PFSK-1 (cell line): ENCODE results near the gene SLC44A3.

Experiments
- FOXP2 ChIP-seq: optimal IDR thresholded peaks from 2 replicates; pipeline ENCODE3; 2011; ENCODE audit warnings: borderline replicate concordance, control low read depth, inconsistent platforms; ENCODE audit not compliant: insufficient read depth; ENCODE audit errors: extremely low read length, extremely low read depth
- POLR2AphosphoS5 ChIP-seq: IDR thresholded peaks from 2 replicates; pipeline ENCODE4 v1.6.1; 2012; ENCODE audit warnings: low read depth, mild to moderate bottlenecking, control low read depth, low read length, moderate library complexity
- SIN3A ChIP-seq: IDR thresholded peaks from 2 replicates; pipeline ENCODE4 v1.6.1; 2012; ENCODE audit warnings: mild to moderate bottlenecking, low read length, moderate library complexity, borderline replicate concordance; ENCODE audit not compliant: insufficient read depth
- TAF1 ChIP-seq: IDR thresholded peaks from 2 replicates; pipeline ENCODE4 v1.6.1; 2012; ENCODE audit warnings: low read length, control low read depth, borderline replicate concordance; ENCODE audit not compliant: insufficient read depth
- TF ChIP-seq, protein P1 (sequence below), 2 experiments: IDR thresholded peaks; 2 replicates each; pipeline versions ENCODE4 v1.6.1 to v1.8.0; 2011 to 2012; ENCODE audit warnings: low read depth in 2 of 2, low read length in 2 of 2, control low read depth in 1 of 2, inconsistent platforms in 1 of 2, mild to moderate bottlenecking in 1 of 2, moderate library complexity in 1 of 2; ENCODE audit not compliant: insufficient read depth in 1 of 2

SLC44A3 gene

DNA sequence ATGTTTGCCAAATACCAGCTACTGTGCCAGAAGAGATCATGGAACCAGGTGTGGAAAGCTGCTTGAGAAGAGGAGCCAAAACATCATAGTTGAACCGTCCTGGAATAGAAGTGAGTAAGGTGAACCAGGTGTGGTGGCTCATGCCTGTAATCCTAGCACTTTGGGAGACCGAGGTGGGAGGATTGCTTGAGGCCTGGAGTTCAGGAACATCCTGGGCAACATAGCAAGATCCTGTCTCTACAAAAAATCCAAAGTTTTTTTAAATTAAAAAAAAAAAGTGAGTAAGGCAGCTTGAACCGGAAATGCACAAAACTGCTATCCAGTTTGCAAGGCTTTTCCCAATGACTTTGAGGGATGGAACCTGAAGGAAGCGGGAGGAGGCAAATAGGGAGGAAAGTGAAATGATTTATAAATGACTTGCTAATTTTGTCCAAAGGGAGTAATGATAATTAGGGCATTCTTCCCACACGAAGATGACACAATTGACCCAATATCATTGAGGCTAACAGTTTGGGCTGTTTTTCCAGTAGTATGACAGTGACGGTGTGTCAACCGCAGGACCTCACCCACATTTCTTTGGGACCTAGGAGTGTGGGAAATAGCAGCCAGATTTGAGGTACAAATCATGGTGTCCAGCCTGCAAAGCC lies 108.3 kb downstream of the SLC44A3 start:
- no peak for TF ChIP-seq POLR2AphosphoS5
- no peak for TF ChIP-seq FOXP2
- no peak for TF ChIP-seq SIN3A
- TF ChIP-seq, protein P1, sequence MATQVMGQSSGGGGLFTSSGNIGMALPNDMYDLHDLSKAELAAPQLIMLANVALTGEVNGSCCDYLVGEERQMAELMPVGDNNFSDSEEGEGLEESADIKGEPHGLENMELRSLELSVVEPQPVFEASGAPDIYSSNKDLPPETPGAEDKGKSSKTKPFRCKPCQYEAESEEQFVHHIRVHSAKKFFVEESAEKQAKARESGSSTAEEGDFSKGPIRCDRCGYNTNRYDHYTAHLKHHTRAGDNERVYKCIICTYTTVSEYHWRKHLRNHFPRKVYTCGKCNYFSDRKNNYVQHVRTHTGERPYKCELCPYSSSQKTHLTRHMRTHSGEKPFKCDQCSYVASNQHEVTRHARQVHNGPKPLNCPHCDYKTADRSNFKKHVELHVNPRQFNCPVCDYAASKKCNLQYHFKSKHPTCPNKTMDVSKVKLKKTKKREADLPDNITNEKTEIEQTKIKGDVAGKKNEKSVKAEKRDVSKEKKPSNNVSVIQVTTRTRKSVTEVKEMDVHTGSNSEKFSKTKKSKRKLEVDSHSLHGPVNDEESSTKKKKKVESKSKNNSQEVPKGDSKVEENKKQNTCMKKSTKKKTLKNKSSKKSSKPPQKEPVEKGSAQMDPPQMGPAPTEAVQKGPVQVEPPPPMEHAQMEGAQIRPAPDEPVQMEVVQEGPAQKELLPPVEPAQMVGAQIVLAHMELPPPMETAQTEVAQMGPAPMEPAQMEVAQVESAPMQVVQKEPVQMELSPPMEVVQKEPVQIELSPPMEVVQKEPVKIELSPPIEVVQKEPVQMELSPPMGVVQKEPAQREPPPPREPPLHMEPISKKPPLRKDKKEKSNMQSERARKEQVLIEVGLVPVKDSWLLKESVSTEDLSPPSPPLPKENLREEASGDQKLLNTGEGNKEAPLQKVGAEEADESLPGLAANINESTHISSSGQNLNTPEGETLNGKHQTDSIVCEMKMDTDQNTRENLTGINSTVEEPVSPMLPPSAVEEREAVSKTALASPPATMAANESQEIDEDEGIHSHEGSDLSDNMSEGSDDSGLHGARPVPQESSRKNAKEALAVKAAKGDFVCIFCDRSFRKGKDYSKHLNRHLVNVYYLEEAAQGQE (IDR thresholded peaks at IDR 0.05; ENCODE audit: insufficient read depth in 1 of 2, low read depth in 2 of 2, low read length in 2 of 2), result no peak

DNA sequence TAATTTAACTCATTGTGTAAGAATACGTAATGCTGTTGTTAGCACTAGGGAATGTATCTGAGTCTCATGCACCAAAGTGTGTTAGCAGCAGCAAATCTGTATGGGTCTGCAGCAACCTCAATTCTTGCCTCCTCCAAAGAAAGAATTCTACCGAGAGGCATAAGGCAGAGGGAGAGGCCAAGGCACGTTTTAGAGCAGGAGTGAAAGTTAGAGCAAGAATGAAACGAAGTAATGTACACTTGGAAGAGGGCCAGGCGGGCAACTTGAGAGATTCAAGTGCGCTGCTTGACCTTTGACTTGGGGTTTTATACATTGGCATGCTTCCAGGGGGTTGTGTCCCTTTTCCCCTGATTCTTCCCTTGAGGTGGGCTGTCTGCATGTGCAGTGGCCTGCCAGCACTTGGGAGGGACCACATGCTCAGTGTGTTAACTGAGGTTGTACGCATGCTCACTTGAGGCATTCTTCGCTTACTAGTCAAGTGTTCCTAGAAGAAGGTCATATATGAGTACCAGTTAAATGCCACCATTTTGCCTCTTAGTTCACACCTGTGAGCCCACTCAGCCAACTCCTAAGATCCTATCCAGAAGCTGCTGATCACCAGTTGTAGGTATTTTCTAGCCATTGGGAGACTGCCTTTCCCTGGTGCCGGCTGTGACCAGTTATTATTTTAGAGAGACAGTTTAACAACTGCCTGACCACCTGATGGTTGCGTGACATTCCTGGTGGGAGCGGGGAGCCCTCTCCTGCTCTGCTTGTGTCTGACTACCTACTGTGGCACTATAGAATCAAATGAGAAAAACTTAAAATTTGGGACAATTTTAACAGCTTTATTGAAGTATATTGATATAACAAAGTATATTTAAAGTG lies 109.4 kb downstream of the SLC44A3 start:
- TF ChIP-seq, protein P1 (IDR thresholded peaks at IDR 0.05; ENCODE audit: insufficient read depth in 1 of 2, low read depth in 2 of 2, low read length in 2 of 2), result no peak
- no peak for TF ChIP-seq SIN3A
- no peak for TF ChIP-seq TAF1
- no peak for TF ChIP-seq FOXP2
- no peak for TF ChIP-seq POLR2AphosphoS5

DNA sequence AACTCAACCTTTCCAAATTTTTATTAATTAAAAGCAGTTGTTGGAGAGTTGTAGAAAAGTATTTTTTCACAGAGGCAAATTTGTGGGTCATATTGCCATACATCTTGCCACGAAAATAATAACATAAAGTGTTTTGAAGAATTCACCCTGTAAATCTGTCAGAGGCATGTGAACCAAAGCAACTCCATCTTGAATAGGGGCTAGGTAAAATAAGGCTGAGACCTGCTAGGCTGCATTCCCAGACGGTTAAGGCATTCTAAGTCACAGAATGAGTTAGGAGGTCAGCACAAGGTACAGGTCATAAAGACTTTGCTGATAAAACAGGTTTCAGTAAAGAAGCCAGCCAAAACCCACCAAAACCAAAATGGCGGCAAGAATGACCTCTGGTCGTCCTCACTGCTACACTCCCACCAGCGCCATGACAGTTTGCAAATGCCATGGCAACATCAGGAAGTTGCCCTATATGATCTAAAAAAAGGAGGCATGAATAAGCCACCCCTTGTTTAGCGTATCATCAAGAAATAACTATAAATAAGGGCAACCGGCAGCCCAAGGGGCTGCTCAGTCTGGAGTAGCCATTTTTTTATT lies 111.2 kb downstream of the SLC44A3 start:
- no peak for TF ChIP-seq POLR2AphosphoS5
- no peak for TF ChIP-seq TAF1
- TF ChIP-seq SIN3A, result no peak

DNA sequence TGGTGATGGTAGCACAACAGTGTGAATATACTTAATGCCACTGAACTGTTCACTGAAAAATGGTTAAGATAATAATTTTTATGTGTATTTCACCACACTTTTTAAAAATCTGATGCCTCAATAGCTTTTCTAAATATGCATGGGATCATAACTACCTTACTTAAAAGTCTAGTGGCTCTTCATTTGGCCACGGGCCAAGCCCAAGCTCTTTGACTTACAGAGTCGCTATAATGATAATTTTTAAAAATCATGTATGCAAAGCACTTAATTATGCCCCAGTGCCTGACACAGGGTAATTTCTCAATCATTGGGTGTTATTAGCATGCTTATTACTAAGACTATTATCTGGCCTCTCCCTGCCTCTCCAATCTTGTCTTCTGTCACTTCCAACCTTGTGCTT lies 114.4 kb downstream of the SLC44A3 start:
- no peak for TF ChIP-seq FOXP2
- TF ChIP-seq TAF1, result no peak
- no peak for TF ChIP-seq POLR2AphosphoS5

DNA sequence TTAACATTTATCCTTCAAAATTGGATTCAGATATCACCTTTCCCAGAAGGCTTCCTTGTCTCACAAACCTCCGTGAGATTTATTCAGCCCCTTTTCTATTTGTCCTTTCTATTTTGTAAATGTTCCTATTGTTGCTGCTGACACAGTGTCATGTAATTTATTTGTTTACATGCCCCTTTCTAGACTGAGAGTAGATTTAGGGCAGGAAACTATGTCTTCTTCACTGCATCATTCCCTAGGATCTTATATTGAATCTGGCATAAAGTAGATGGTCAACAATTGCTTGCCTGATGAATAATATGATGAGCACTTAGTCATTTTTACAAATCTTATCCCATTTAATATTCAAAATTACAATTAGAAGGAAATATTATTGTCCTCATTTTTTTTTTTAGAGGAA lies 114.9 kb downstream of the SLC44A3 start:
- TF ChIP-seq, protein P1 (IDR thresholded peaks at IDR 0.05; ENCODE audit: insufficient read depth in 1 of 2, low read depth in 2 of 2, low read length in 2 of 2), result no peak
- no peak for TF ChIP-seq POLR2AphosphoS5
- TF ChIP-seq SIN3A, result no peak
- no peak for TF ChIP-seq TAF1
- TF ChIP-seq FOXP2, result no peak
